GM19372 (cell line): ENCODE results near the gene IGSF21.

Source experiments
- ATAC-seq: cut with Tn5 transposase; IDR thresholded peaks from one replicate; pipeline ENCODE4 v1.9.1; 2021; ENCODE audit warnings: mild to moderate bottlenecking, low read depth, moderate library complexity; ENCODE audit not compliant: unreplicated experiment

Gene IGSF21

DNA sequence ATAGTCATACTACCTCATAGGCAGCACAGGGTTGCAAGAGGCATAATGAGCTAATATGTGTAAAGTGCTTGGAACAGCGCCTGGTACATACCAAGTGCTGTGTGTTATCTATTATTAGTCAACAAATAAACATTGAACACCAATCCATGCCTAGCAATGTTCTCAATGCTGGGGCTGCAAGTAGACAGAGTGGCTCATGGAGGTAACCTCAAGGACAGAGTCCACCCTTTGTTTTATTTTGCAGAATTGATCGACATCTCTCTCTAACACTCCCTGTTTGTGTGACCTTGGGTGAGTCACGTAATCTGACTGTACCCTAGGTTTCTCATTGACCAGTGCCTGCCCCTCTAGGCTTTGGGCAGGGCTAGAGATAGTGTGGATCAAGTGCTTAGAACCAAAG, 209.2 kb downstream of the IGSF21 start:
- ATAC-seq, result no peak

DNA sequence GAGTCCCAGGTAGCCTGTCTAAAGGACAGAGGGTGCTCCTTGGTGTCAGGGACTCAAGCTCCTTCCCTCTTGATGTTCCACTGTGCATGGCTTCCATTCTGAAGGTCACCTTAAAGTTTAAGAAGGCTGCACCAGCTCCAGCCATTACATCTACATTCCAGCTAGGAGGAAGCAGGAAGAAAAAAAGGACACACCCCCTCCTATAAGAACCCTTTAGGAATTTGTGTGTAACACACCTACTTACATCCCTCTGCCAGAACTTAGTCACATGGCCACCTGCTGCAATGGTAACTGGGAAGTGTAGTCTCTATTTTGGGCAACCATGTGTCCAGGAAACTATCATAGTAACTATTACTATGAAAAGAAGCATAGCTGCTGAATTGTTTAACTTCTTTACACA, 211.5 kb downstream of the IGSF21 start:
- no peak for ATAC-seq

DNA sequence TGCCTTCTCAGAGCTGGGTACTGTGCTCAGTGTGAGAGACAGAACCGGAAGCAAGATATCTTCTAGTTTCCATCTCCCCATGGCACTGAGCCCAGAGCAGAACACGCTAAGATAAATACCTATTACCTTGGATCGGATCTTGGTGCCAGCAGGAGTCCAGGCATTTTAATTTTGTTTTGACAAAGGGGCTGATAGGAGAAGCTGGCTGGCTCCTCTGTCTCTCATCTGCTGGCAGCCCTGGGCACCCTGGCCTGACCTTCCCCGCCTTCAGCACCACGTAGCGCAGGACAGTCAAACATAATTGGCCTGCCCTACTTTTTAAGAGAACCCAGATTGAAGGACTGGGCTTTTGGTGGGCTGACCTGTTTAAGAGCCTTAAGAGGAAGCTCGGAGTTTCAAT, 212.5 kb downstream of the IGSF21 start:
- no peak for ATAC-seq

DNA sequence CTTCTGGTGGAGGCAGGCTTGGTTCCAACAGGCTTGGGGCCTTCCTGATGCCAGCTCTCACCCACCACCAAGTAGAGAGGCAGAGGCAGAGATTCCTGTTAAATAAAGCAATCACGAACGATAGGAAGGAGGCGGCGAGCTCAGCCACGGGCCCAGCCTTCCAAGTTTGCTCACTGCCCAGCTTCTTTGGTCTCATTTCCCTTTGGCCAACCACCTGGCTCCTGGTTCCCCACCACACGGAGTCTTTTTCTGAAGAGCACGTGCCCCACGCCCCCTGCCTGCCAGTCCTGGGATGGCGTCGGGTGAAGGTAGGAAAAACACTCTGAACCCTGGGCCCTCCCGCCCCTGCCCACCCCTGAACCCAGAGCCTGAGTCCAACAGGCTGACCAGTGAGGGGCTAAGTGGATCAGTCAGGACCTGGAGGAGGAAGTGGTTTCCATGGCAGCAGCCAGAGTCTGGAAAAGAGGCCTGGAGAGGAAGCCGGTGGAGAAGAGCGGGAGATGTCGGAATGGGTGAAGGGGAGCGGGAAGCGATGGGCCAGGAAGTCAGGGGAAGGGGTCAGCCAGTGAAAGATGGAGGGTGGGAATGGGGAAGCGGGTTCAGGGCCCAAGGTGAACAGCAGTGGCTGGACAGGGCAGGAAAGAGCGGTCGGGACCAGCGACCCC, 214.9 kb downstream of the IGSF21 start:
- ATAC-seq, result no peak

DNA sequence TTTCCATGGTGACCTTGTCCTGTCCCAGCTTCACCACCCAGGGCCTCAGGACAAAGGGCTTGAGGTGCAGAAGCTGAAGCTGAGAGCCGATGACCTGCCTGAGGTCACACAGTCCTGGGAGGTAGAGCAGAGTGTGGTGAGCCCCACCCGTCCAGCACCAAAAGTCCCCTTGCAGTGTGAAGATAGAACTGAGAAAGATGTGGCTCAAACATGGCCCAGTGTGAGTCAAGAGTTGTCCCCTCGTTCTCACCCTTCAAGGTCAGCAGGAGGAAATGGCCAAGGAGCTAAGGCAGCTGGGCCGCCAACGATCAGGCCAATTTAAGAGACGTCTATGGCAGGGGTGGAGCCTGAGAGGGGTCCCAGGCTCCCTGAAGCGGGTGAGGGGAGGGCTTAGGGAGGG, 215.7 kb downstream of the IGSF21 start:
- no peak for ATAC-seq

DNA sequence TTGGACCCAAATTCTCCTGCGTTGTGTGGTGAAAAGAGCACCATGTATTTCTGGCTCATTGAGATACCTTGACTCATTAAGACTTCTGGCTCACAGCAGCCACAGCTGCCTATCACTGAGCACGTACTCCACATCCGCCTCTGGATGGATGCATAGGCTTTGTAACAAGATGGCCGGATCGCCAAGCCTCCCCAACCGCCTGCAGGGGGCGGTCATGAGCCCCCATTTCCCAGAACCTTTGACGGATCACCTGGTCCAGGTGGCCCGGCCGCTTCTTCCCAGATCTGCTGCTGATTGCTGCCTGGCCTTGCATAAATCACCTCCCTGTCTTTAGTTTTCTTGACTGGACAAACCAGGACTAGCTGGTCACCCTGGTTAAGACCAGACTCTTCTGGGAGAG, 216.6 kb downstream of the IGSF21 start:
- no peak for ATAC-seq

DNA sequence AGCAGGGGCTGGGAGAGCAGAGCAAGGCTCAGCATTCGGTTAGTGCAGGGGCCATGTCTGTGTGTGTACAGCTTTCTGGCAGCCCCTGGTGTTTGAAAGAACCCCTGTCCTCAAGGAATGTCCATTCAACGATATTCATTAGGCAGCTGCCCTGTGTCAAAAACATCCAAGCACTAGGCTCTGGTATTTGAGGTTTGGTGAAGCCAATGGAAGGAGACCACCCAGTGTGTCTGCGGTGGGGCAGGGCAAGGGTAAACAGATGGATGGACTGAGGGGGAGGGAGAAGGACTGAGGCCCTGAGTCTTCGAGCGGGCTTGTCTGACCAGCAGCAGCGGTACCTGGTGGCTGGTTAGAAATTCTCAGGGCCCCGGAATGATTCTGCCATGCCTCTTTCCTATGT, 217.5 kb downstream of the IGSF21 start:
- ATAC-seq, result no peak

DNA sequence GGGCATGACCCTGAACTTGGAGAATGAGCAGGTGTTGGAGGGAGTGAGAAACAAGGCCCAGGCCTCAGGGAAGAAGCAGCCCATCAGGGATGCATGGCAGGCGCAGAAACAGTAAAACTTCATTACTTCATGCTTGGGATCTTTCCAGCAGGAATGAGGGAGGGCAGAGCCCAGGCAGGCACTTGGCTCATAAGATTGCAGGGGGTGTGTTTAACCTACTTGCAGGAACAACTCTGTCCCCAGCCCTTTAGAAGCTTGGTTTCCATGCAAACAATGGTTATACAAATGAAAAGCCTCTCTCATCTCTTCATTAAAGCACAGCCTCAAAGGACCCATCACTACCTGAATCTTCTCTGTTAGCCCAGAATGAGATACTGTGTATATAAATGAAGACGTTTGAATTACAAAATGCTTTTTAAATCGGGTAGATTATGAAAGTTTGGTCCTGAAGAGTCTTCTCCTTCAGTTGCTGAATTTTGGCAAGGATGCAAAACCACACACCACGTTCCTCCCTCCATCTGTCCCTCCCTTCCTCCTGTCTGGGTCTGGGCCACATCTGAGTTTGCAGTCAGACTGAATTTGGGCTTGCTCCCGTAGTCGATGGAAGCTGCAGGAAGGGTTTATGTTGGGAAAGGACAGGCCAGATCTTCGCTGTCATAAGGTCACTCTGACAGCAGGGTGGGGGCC, 218.8 kb downstream of the IGSF21 start:
- ATAC-seq, result no peak

DNA sequence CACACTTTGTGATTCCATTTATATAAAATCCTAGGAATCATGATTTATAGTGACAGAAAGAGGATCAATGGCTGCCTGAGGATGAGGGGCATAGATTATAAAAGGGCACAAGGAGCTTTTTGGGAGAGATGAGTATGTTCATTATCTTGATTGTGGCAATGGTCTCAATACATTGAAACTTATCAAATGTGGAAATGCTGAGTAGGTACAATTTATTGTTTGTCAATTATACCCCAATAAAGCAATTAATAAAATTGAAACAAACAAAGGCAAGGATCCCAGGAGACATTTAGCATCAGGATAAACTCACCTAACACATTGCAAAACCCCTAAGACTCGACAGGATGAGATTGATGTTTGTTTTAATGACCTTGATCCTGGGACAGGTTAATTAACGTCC, 220.1 kb downstream of the IGSF21 start:
- ATAC-seq, result no peak

DNA sequence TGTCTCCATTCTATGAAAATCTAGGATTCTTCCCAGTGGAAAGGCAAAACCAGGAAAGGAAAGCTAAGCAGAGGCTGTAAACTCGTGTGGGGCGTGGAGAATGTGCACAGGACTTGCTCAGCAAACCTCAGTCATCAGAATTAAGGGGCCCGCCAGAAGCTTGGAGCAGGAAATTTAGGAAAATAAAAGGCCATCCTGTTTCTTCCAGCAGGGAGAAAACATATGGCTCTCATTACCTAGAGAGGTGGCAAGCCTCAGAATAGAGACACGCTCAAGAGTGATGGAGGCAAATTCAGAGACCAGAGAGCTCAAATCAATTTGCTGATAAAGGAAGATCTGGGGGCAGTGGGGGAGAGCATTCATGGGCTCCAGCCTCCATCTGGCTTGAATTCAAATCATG, 221.2 kb downstream of the IGSF21 start:
- ATAC-seq, result no peak

DNA sequence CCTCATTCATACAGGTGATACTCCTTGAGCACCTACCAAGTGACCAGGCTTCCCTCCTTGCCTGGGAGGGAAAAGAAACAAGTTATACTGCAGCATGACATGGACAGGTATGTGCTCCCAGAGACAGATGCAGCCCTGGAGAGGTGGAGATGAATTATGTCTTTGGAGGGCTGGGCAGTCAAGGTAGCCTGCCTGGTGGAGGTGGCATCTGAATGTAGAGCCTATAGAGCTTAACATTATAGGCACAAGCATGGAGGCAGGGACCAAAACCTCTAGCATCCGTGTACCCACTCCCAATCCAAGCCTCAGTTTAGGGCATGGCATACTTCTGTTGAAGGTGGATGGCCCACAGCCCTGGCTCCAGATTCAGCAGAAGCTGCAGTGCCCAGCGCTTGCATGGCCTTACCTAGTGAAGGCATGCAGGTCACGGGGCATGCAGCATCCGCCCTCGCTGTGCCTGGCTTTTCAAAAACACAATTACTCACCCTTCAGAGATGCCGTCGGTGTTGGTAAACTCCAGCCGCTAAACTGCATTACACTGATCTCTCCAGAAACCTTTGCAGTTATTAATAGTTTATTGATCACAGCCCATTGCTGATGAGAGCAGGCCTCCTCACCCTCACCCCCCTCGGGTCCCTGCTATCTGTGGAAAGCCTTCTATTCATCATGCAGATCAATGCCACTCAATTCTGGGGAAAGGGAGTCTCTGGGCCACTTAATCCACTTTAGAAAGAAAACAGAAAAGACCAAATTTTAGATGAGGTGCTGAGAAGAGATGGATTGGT, 222.1 kb downstream of the IGSF21 start:
- no peak for ATAC-seq

DNA sequence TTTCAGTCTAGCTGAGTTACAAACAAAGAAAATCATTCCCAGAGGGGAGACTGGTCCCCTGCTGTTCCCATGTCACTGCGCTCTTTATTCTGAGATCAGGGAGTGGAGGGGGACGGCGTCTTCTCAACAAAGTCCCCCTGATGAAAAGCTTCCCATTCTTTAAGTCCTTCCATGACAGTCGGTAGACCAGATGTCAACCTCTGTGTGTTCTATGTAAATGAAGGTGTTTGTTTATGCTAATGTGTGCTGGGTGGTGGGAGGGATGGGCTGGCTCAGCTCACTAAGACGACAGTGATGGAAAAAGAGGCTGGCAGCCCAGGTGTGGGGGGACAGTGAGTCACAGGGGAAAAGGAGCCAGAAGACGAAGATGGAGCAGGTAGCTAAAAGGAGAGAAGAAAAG, 225.0 kb downstream of the IGSF21 start:
- ATAC-seq, result no peak

DNA sequence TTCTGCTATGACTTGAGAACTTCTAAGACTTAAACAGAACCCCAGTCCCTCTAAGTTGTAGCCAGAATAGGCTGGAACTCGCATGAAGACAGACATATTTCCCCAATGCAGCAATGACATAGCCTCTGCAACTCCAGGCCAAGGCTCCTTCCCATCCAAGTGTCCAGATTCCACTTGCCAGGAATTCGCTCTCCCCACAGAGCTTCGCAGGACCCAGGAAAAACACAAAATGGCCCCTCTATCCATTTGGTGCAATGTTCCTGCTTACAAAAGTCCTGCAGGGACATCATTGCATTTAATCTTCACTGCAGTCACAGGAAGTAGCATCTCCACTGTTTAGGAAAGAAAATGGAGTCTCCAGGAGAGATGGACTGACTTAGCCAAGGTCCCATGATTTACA, 225.6 kb downstream of the IGSF21 start:
- no peak for ATAC-seq

DNA sequence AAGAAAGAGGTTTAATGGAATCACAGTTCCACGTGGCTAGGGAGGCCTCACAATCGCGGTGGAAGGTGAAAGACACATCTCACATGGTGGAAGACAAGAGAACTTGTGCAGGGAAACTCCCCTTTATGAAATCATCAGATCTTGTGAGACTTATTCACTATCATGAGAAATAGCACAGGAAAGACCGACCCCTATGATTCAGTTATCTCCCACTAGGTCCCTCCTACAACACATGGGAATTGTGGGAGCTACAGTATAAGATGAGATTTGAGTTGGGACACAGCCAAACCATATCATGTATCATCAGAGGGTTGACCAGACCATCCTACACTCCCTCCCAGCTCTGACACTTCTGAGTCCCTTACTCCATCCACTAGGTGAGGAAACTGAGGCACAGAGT, 229.2 kb downstream of the IGSF21 start:
- ATAC-seq, result no peak

DNA sequence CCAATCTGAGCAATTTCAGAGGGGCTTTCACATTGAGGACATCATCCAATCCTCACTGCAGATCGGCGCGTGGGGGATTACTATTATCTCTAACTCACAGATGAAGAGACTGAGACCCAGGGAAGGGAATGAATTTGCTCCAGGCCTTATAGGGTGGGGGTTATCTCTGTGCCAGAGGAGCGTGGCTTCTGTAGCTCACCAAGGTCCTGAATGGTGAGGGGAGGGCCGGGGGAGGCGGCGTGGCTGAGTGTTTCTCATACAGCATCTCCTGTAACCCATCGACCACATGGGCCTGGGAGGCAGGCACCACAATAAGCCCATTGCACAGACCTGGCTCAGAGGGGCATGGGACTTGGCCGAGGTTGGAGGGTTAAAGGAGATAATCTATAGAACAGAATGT, 230.2 kb downstream of the IGSF21 start:
- no peak for ATAC-seq

DNA sequence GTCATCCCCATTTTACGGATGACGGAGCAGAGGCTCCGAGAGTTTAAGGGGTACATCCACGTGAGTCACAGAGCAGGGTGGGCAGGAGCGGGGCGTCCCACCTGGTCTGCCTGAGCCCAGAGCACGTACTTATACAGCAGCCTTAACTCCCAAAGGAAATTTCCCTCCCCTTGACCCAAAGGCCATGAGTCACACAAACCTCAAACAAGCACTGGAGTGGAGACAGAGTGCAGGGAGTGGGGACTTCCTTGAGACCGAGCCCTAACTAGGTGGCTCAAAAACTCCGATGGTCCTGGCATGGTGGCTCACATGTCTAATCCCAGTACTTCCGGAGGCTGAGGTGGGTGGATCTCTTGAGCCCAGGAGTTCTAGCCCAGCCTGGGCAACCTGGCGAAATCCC, 231.6 kb downstream of the IGSF21 start:
- no peak for ATAC-seq

DNA sequence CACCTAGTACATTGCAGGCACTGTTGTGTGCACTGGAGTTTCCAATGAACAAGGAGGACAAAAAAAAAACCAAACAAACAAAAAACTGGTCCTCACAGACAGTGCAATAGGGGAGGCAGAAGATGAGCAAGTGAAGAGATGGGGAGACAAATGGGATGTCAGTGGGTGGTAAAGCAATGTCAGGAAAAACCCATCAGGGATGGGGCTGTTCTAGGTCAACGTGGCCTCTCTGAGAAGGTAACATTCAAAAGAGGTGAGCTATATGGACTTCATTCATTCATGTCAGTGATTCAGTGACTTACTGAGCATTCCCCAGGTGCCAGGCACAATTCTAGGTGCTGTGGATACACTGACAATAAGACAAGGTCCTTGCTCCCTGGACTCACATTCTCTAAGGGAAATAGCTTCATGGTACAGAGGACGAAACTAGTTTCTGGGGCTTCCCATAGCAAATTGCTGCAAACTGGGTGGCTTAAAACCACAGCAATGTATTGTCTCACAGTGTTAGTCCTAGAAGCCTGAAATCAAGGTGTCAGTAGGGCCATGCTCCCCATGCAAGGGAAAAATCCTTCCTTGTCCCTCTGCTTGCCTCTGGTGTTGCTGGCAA, 232.7 kb downstream of the IGSF21 start:
- ATAC-seq, result no peak

DNA sequence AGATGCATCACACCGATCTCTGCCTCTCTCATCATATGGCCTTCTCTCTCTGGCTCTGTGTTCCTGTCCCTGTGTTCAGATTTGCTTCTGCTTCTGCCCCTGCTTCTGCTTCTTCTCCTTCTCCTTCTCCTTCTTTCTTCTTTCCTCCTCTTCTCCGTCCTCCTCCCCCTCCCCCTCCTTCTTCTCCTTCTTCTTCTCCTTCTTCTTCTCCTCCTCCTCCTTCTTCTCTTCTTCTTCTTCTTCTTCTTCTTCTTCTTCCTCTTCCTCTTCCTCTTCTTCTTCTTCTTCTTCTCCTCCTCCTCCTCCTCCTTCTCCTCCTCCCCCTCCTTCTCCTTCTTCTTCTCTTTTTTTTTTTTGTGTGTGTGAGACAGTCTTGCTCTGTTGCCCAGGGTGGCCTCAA, 233.2 kb downstream of the IGSF21 start:
- no peak for ATAC-seq

DNA sequence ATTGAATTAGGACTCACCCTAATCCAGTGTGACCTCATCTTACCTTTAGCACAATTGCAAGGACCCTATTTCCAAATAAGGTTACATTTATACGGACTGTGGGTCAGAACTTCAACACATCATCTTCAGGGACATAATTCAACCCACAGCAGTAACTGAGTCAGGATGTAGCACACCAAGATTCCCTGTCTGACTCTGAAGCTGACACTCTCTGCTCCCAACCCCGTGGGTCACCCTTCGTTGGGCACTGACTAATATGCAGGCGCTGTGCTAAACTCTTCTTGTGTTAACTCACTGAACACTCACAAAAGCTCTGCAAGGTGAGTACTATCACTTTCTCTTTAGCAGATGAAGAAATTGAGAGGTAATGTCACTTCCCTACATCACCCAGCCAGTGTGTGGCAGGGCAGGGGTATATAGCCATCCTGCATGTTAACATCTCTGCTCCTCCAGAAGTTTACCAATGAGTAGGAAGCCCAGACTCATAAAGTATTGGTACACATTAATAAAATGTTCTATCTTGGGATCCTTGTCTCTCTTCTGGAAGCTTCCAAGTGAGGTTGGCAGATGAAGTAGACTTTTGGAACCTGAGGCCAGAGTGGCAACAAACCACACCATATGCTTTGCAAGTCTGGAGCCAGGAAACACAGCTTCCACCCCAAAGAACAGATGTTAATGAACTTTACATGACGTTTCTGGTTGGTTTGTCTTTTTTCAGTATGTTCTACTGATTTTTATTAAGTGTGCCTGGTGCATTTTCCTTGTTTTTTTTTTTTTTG, 233.9 kb downstream of the IGSF21 start:
- ATAC-seq, result no peak

DNA sequence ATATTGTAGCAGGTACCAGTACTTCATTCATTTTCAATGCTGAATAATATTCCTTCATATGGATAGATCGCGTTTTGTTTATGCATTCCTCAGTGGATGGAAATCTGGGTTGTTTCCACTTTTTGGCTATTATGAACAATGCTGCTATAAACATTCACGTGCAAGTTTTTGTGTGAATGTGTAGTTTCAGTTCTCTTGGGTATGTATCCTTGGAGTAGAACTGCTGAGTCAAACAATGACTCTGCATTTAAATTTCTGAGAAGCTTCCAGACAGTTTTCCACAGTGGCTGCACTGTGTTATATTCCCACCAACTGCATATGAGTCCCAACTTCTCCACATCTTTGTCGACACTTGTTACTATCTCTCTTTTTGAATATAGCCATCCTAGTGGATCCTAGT, 235.1 kb downstream of the IGSF21 start:
- no peak for ATAC-seq

DNA sequence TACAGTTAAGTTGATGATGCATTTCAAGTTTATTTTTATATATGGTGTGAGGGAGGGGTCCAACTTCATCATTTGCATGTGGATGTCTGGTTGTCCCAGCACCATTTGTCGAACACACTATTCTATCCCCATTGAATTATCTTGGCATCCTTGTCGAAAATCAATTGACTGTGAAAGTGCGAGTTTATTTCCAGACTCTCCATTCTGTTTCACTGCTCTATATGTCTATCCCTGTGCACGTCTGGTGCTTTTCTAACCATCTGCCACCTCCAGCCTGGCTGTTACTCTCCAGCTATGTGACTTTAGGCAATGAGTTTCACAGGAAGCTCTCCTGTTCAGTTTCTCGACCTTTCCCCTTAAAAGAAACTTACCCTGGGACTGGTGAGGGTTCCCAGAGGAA, 236.0 kb downstream of the IGSF21 start:
- no peak for ATAC-seq
